PC-3 (cell line): ENCODE results near the gene ZNF726. TPM values are rescaled to one million over a fixed set of nuclear protein-coding genes. Genes with fewer than 3 reads are reported as not detected.
"Not testable (repeated sequence)": the region's sequence is repeated elsewhere in the genome, so short reads cannot be mapped to it uniquely, and the experiment has no call there.

ENCODE experiments used
- ATAC-seq: fragments of 200-7000 bp; cut with Tn5 transposase; 2 replicates; pipeline ENCODE4 v1.9.1; 2020; ENCODE audit warnings: mild to moderate bottlenecking, moderate library complexity
- BruUV-seq: library from RNA; stranded (reverse); fragments of 400-500 nt; replicated peaks from 2 replicates; lab custom pipeline; 2021; lab: Mats Ljungman, UMichigan
- CTCF ChIA-PET: fragments of 300-600 bp; sonication (Branson Sonifier 250); formaldehyde crosslinking; loops from one replicate; lab custom pipeline; 2022; ENCODE audit warnings: antibody characterized with exemption; lab: Charles Lee
- POLR2A ChIA-PET: fragments of 300-600 bp; sonication (Branson Sonifier 250); formaldehyde crosslinking; loops from one replicate; lab custom pipeline; 2022; ENCODE audit warnings: antibody characterized with exemption; ENCODE audit not compliant: unreplicated experiment; lab: Charles Lee
- DNase-seq: peaks from one replicate; pipeline ENCODE4 v3.0.0-alpha.2; 2015
- H2AFZ ChIP-seq: fragments of 300-600 bp; sonication (generic); 2 replicates; pipeline ENCODE4 v1.6.0; 2016; ENCODE audit warnings: antibody characterized with exemption, low read length
- H3F3A ChIP-seq: fragments of 300-600 bp; sonication (generic); one replicate; pipeline ENCODE4 v1.6.0; 2017; ENCODE audit warnings: antibody characterized with exemption, low read length, control low read depth, mild to moderate bottlenecking; ENCODE audit not compliant: unreplicated experiment
- H3K27ac ChIP-seq: fragments of 300-600 bp; sonication (generic); 2 replicates; pipeline ENCODE4 v1.5.1; 2016; ENCODE audit warnings: mild to moderate bottlenecking, low read length
- H3K27me3 ChIP-seq: fragments of 300-600 bp; sonication (generic); 2 replicates; pipeline ENCODE4 v1.6.1; 2016; ENCODE audit warnings: low read length, mixed read lengths
- H3K36me3 ChIP-seq: fragments of 300-600 bp; sonication (generic); 2 replicates; pipeline ENCODE4 v1.6.1; 2016; ENCODE audit warnings: low read depth, mixed run types, low read length, mixed read lengths
- H3K4me1 ChIP-seq: fragments of 300-600 bp; sonication (generic); 2 replicates; pipeline ENCODE4 v1.5.1; 2016; ENCODE audit warnings: low read length; ENCODE audit not compliant: insufficient read depth
- H3K4me2 ChIP-seq: fragments of 300-600 bp; sonication (generic); 2 replicates; pipeline ENCODE4 v1.6.0; 2016; ENCODE audit warnings: low read length
- H3K4me3 ChIP-seq: fragments of 300-600 bp; sonication (generic); 2 replicates; pipeline ENCODE4 v1.5.1; 2016; ENCODE audit warnings: mild to moderate bottlenecking, low read length, mixed read lengths
- H3K79me2 ChIP-seq: fragments of 300-600 bp; sonication (generic); 2 replicates; pipeline ENCODE4 v1.6.1; 2017; ENCODE audit warnings: low read length, mixed read lengths
- H3K9ac ChIP-seq: fragments of 300-600 bp; sonication (generic); 2 replicates; pipeline ENCODE4 v1.6.0; 2016; ENCODE audit warnings: mild to moderate bottlenecking, low read length
- H3K9me2 ChIP-seq: fragments of 300-600 bp; sonication (generic); replicated peaks from 2 replicates; pipeline ENCODE4 v1.6.1; 2016; ENCODE audit warnings: mixed run types, low read length, mixed read lengths
- H3K9me3 ChIP-seq: fragments of 300-600 bp; sonication (generic); 2 replicates; pipeline ENCODE4 v1.6.1; 2016; ENCODE audit warnings: low read length, mixed read lengths
- H4K20me1 ChIP-seq: fragments of 300-600 bp; sonication (generic); 2 replicates; pipeline ENCODE4 v1.6.1; 2016; ENCODE audit warnings: low read length, mixed read lengths
- CTCF ChIP-seq: fragments of 300-600 bp; sonication (generic); conservative IDR thresholded peaks from 2 replicates; pipeline ENCODE4 v1.5.1; 2017; ENCODE audit warnings: antibody characterized with exemption, low read depth, mild to moderate bottlenecking, low read length
- EZH2 ChIP-seq: fragments of 300-600 bp; sonication (generic); IDR thresholded peaks from one replicate; pipeline ENCODE4 v1.6.1; 2017; ENCODE audit warnings: antibody characterized with exemption, mild to moderate bottlenecking, low read length; ENCODE audit not compliant: unreplicated experiment
- EZH2phosphoT487 ChIP-seq: fragments of 300-600 bp; sonication (generic); IDR thresholded peaks from 2 replicates; pipeline ENCODE4 v1.6.1; 2018; ENCODE audit warnings: mild to moderate bottlenecking, antibody characterized with exemption, low read length, borderline replicate concordance
- intact Hi-C: fragments of 100-400 bp; cut with micrococcal nuclease; formaldehyde crosslinking; loops from 2 replicates; pipeline ENCODE4 v1.9.0; 2023
- total RNA-seq: library from RNA; depleted of rRNA; stranded (reverse); fragments of >200 nt; gene quantifications from 2 replicates; pipeline ENCODE4 v1.2.3, GENCODE V29; 2014

Gene ZNF726
- total RNA-seq, 1 experiment from 2014 or later, result 12.7 TPM

GRCh38 chr19:23974941-23975340 is 60.3 kb downstream of the ZNF726 start:
- no peaks in the 10 kb centered on the region for H3K27me3 ChIP-seq
- no peak overlapping the region for H2AFZ ChIP-seq
- ATAC-seq (no peak), DNase-seq (peak; percentile 54)
- no peaks in the 10 kb centered on the region for H3K9me2 ChIP-seq
- H3K4me1 ChIP-seq, result no peaks in the 10 kb centered on the region
- no peaks in the 10 kb centered on the region for H4K20me1 ChIP-seq
- TF ChIP-seq EZH2phosphoT487 (no peak), EZH2 (no peak), CTCF (no peak)
- ChIA-PET CTCF (no interaction called here), POLR2A (no interaction called here)
- H3K4me3 ChIP-seq, result no peak overlapping the region
- H3K9me3 ChIP-seq, result no peaks in the 10 kb centered on the region
- intact Hi-C loops, result no loop called here
- H3K9ac ChIP-seq, result no peak overlapping the region
- no peaks in the 10 kb centered on the region for H3K79me2 ChIP-seq
- H3K36me3 ChIP-seq, result no peaks in the 10 kb centered on the region
- H3K27ac ChIP-seq, result no peak overlapping the region
- H3F3A ChIP-seq, result no peaks in the 10 kb centered on the region
- H3K4me2 ChIP-seq, result no peak overlapping the region
- no TSS peak for BruUV-seq

- H3K4me3 ChIP-seq, BruUV-seq, H4K20me1 ChIP-seq, H3K4me2 ChIP-seq, H2AFZ ChIP-seq, H3K79me2 ChIP-seq, intact Hi-C loops, POLR2A ChIA-PET, H3K4me1 ChIP-seq, H3K27me3 ChIP-seq, CTCF ChIA-PET, H3F3A ChIP-seq, H3K36me3 ChIP-seq, H3K9me3 ChIP-seq, ATAC-seq, H3K9ac ChIP-seq, DNase-seq, H3K27ac ChIP-seq, H3K9me2 ChIP-seq: not testable (repeated sequence)
Measured at GRCh38 chr19:23976631-23977030, 61.9 kb downstream of the ZNF726 start.

- CTCF ChIA-PET, BruUV-seq, H4K20me1 ChIP-seq, H3K4me2 ChIP-seq, H3K36me3 ChIP-seq, H3K9me3 ChIP-seq, ATAC-seq, H3K27ac ChIP-seq, H3F3A ChIP-seq, H3K27me3 ChIP-seq, DNase-seq, intact Hi-C loops, H3K9me2 ChIP-seq, POLR2A ChIA-PET, H3K4me3 ChIP-seq, H3K4me1 ChIP-seq, H2AFZ ChIP-seq, H3K9ac ChIP-seq, H3K79me2 ChIP-seq: not testable (repeated sequence)
Measured at GRCh38 chr19:23977256-23977655, 62.6 kb downstream of the ZNF726 start.

GRCh38 chr19:23978068-23978467 is 63.4 kb downstream of the ZNF726 start:
- intact Hi-C loops, result no loop called here
- CTCF ChIA-PET, result no interaction called here
- H3K4me2 ChIP-seq, result no peak overlapping the region
- no peaks in the 10 kb centered on the region for H3F3A ChIP-seq
- no peaks in the 10 kb centered on the region for H3K79me2 ChIP-seq
- no peaks in the 10 kb centered on the region for H3K4me1 ChIP-seq
- H3K27me3 ChIP-seq, result no peaks in the 10 kb centered on the region
- POLR2A ChIA-PET, result no interaction called here
- ATAC-seq (no peak), DNase-seq (no peak)
- no peaks in the 10 kb centered on the region for H3K36me3 ChIP-seq
- TF ChIP-seq EZH2phosphoT487 (no peak), CTCF (no peak), EZH2 (no peak)
- H3K27ac ChIP-seq, result no peak overlapping the region
- H3K9ac ChIP-seq, result no peak overlapping the region
- H3K9me2 ChIP-seq, result no peaks in the 10 kb centered on the region
- H3K4me3 ChIP-seq, result no peak overlapping the region
- no peaks in the 10 kb centered on the region for H3K9me3 ChIP-seq
- no TSS peak for BruUV-seq
- H4K20me1 ChIP-seq, result no peaks in the 10 kb centered on the region
- H2AFZ ChIP-seq, result no peak overlapping the region
